Neural cell (in vitro differentiated cells): ENCODE data around the gene DACH1. TPM values are rescaled to one million over a fixed set of nuclear protein-coding genes. Genes with fewer than 3 reads are reported as not detected.
A peak's percentile ranks its signal among the peaks of the same experiment; 100 is the strongest.

Experiments
- H2AFZ ChIP-seq: fragments of 200-600, 300-800 bp; sonication (generic), shearing (Covaris generic); 2 replicates; pipeline ENCODE4 v1.6.0; 2014; ENCODE audit warnings: low read depth, mild to moderate bottlenecking, antibody characterized with exemption, low read length, moderate library complexity
- H3F3A ChIP-seq: fragments of 200-600 bp; shearing (Covaris generic); 2 replicates; pipeline ENCODE4 v1.6.1; 2016; ENCODE audit warnings: mild to moderate bottlenecking, moderate library complexity, mixed read lengths, antibody characterized with exemption, low read length; ENCODE audit not compliant: insufficient read depth, poor library complexity, severe bottlenecking
- H3K27ac ChIP-seq: fragments of 200-600, 300-800 bp; sonication (generic), shearing (Covaris generic); 2 replicates; pipeline ENCODE4 v1.5.1; 2014; ENCODE audit warnings: mild to moderate bottlenecking, low read length, moderate library complexity
- H3K27me3 ChIP-seq: fragments of 300-800, 200-600 bp; sonication (generic), shearing (Covaris generic); 2 replicates; pipeline ENCODE4 v1.6.0; 2014; ENCODE audit warnings: mild to moderate bottlenecking, low read depth, low read length, moderate library complexity; ENCODE audit not compliant: insufficient read depth
- H3K36me3 ChIP-seq: fragments of 300-800, 200-600 bp; sonication (generic), shearing (Covaris generic); 2 replicates; pipeline ENCODE4 v1.5.1; 2014; ENCODE audit warnings: mild to moderate bottlenecking, antibody characterized with exemption, low read length, moderate library complexity; ENCODE audit not compliant: insufficient read depth
- H3K4me2 ChIP-seq: fragments of 300-800, 200-600 bp; sonication (generic), shearing (Covaris generic); 2 replicates; pipeline ENCODE4 v1.6.0; 2014; ENCODE audit warnings: mild to moderate bottlenecking, low read length
- H3K4me3 ChIP-seq: fragments of 300-800, 200-600 bp; sonication (generic), shearing (Covaris generic); 2 replicates; pipeline ENCODE4 v1.5.1; 2014; ENCODE audit warnings: mild to moderate bottlenecking, low read length, moderate library complexity
- H3K79me2 ChIP-seq: fragments of 200-600 bp; shearing (Covaris generic); replicated peaks from 2 replicates; pipeline ENCODE4 v1.6.0; 2014; ENCODE audit warnings: mild to moderate bottlenecking, low read length, moderate library complexity; ENCODE audit not compliant: insufficient read depth
- H3K9ac ChIP-seq: fragments of 300-800, 200-600 bp; sonication (generic), shearing (Covaris generic); 2 replicates; pipeline ENCODE4 v1.6.1; 2016; ENCODE audit warnings: mild to moderate bottlenecking, low read length, mixed read lengths
- H3K9me2 ChIP-seq: fragments of 200-600 bp; shearing (Covaris generic); 2 replicates; pipeline ENCODE4 v1.6.1; 2016; ENCODE audit warnings: mild to moderate bottlenecking, low read length, mixed read lengths; ENCODE audit not compliant: insufficient read depth
- H3K9me3 ChIP-seq: fragments of 200-600, 300-800 bp; sonication (generic), shearing (Covaris generic); 2 replicates; pipeline ENCODE4 v1.6.1; 2016; ENCODE audit warnings: mild to moderate bottlenecking, mixed run types, low read length, moderate library complexity, mixed read lengths
- H4K20me1 ChIP-seq: fragments of 200-600 bp; shearing (Covaris generic); 2 replicates; pipeline ENCODE4 v1.6.1; 2016; ENCODE audit warnings: mild to moderate bottlenecking, mixed run types; ENCODE audit not compliant: insufficient read depth
- CTCF ChIP-seq: fragments of 450-650 bp; IDR thresholded peaks from 2 replicates; pipeline ENCODE4 v1.5.1; 2014; ENCODE audit warnings: antibody characterized with exemption, mild to moderate bottlenecking, moderate library complexity; ENCODE audit not compliant: poor library complexity, severe bottlenecking
- EP300 ChIP-seq: fragments of 450-650 bp; conservative IDR thresholded peaks from 2 replicates; pipeline ENCODE4 v1.6.1; 2014; ENCODE audit warnings: antibody characterized with exemption, mild to moderate bottlenecking, moderate library complexity; ENCODE audit not compliant: poor library complexity, severe bottlenecking
- EZH2 ChIP-seq: fragments of 200-600, 300-800 bp; shearing (Covaris generic), sonication (generic); IDR thresholded peaks from 2 replicates; pipeline ENCODE4 v1.6.1; 2014; ENCODE audit warnings: antibody characterized with exemption, low read length, borderline replicate concordance, mild to moderate bottlenecking; ENCODE audit not compliant: insufficient read depth, poor library complexity, severe bottlenecking
- MXI1 ChIP-seq: fragments of 450-650 bp; conservative IDR thresholded peaks from 2 replicates; pipeline ENCODE4 v1.6.1; 2014; ENCODE audit warnings: antibody characterized with exemption, mild to moderate bottlenecking; ENCODE audit not compliant: poor library complexity, severe bottlenecking
- POLR2AphosphoS5 ChIP-seq: IDR thresholded peaks from 2 replicates; pipeline ENCODE4 v1.6.1; 2012
- RAD21 ChIP-seq: fragments of 450-650 bp; conservative IDR thresholded peaks from 2 replicates; pipeline ENCODE4 v1.6.1; 2014; ENCODE audit warnings: antibody characterized with exemption, mild to moderate bottlenecking, moderate library complexity
- SMC3 ChIP-seq: fragments of 450-650 bp; conservative IDR thresholded peaks from 2 replicates; pipeline ENCODE4 v1.6.1; 2014; ENCODE audit warnings: antibody characterized with exemption, mild to moderate bottlenecking, moderate library complexity; ENCODE audit not compliant: poor library complexity
- TAF1 ChIP-seq: IDR thresholded peaks from 2 replicates; pipeline ENCODE4 v1.6.1; 2012; ENCODE audit warnings: low read depth
- polyA plus RNA-seq: library from polyadenylated mRNA; depleted of rRNA; stranded (reverse); fragments of >200 nt; gene quantifications from 2 replicates; pipeline ENCODE4 v1.2.3, GENCODE V29; 2014
- TF ChIP-seq, protein P1 (sequence below): IDR thresholded peaks from 2 replicates; pipeline ENCODE4 v1.6.1; 2012; ENCODE audit warnings: borderline replicate concordance

DACH1 gene
- polyA plus RNA-seq, 1 donor from 2014 or later, result 20.0 TPM

DNA sequence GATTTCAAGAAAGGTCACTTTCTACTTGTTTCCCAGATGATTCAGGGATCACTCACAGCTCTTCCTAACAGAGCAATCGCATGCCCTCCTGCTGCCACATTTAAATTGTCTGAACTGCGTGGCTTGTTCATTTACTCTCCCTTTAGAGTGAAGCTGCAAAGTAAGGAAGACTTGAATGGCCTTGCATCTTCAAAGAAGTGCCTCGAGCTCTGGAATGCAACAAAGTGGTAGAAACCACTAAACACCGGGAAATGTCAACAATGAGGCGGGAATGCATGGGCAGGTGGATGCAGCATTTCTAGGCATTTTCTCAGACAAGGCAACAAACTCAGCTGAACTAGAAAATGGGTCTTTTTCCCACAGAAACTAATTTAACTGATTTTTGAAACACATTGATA is 10.3 kb upstream of the DACH1 start:
- Histone ChIP-seq H3K9me2 (no peaks in the 10 kb centered on the region), H2AFZ (no peak overlapping the region), H3K9me3 (no peaks in the 10 kb centered on the region), H3F3A (no peaks in the 10 kb centered on the region), H3K4me2 (no peak overlapping the region), H3K27ac (no peak overlapping the region), H3K79me2 (no peaks in the 10 kb centered on the region), H3K27me3 (no peaks in the 10 kb centered on the region), H3K36me3 (no peaks in the 10 kb centered on the region), H3K4me3 (no peak overlapping the region), H4K20me1 (no peaks in the 10 kb centered on the region), H3K9ac (no peak overlapping the region)
- TF ChIP-seq POLR2AphosphoS5, result peak; percentile 14
- TF ChIP-seq CTCF, result no peak

DNA sequence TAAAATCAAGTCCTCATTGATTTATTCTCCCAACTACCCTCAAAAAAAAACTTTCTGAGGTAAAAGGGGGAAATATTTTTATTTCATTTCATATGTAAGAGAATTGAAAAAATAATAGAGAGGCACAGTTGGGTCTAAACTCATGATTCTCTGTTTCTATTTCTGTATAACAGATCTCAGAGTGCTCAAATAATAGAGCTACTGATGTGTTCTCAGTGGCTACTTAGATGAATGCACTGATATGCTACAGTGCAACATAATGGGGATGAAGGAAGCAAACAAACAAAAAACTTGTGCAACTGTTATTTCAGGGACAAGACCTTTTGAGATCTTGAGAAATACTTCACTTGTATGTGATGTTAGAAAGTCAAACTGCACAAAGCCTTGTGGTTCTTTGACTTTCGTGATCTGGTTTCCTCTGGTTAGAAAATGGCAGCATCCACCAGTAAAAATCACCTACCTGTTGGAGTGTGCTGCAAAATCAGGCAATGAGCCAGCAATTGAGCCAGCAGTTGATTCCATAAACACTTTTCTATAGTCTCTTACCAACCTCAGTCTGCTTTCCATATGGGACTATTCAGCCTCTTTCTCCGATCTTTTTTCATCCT is 9.7 kb upstream of the DACH1 start:
- Histone ChIP-seq H2AFZ (no peak overlapping the region), H4K20me1 (no peaks in the 10 kb centered on the region), H3K9me3 (no peaks in the 10 kb centered on the region), H3K9me2 (no peaks in the 10 kb centered on the region), H3K27me3 (no peaks in the 10 kb centered on the region), H3K9ac (no peak overlapping the region), H3K4me2 (no peak overlapping the region), H3K79me2 (no peaks in the 10 kb centered on the region), H3K36me3 (no peaks in the 10 kb centered on the region), H3K27ac (no peak overlapping the region), H3F3A (no peaks in the 10 kb centered on the region), H3K4me3 (no peak overlapping the region)
- no peak for TF ChIP-seq SMC3
- TF ChIP-seq EZH2, result no peak
- no peak for TF ChIP-seq POLR2AphosphoS5
- TF ChIP-seq CTCF, result no peak
- no peak for TF ChIP-seq RAD21
- TF ChIP-seq EP300, result no peak
- no peak for TF ChIP-seq MXI1
- TF ChIP-seq, protein P1, sequence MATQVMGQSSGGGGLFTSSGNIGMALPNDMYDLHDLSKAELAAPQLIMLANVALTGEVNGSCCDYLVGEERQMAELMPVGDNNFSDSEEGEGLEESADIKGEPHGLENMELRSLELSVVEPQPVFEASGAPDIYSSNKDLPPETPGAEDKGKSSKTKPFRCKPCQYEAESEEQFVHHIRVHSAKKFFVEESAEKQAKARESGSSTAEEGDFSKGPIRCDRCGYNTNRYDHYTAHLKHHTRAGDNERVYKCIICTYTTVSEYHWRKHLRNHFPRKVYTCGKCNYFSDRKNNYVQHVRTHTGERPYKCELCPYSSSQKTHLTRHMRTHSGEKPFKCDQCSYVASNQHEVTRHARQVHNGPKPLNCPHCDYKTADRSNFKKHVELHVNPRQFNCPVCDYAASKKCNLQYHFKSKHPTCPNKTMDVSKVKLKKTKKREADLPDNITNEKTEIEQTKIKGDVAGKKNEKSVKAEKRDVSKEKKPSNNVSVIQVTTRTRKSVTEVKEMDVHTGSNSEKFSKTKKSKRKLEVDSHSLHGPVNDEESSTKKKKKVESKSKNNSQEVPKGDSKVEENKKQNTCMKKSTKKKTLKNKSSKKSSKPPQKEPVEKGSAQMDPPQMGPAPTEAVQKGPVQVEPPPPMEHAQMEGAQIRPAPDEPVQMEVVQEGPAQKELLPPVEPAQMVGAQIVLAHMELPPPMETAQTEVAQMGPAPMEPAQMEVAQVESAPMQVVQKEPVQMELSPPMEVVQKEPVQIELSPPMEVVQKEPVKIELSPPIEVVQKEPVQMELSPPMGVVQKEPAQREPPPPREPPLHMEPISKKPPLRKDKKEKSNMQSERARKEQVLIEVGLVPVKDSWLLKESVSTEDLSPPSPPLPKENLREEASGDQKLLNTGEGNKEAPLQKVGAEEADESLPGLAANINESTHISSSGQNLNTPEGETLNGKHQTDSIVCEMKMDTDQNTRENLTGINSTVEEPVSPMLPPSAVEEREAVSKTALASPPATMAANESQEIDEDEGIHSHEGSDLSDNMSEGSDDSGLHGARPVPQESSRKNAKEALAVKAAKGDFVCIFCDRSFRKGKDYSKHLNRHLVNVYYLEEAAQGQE, result no peak
- no peak for TF ChIP-seq TAF1
